H9 (cell line): ENCODE results near the gene OR9G1. TPM values are rescaled to one million over a fixed set of nuclear protein-coding genes. Genes with fewer than 3 reads are reported as not detected.

Source experiments
- DNase-seq: peaks from one replicate; pipeline ENCODE4 v3.0.0-alpha.2; 2017
- H2AFZ ChIP-seq: one replicate; pipeline ENCODE4 v1.6.1; 2013; ENCODE audit warnings: mild to moderate bottlenecking, low read length, control low read depth, moderate library complexity
- H2AK5ac ChIP-seq: 2 replicates; pipeline ENCODE4 v1.6.1; 2013; ENCODE audit warnings: low read length, control low read depth, mixed read lengths; ENCODE audit not compliant: insufficient read length
- H2BK120ac ChIP-seq: one replicate; pipeline ENCODE4 v1.6.1; 2013; ENCODE audit warnings: low read depth, mild to moderate bottlenecking, low read length, control low read depth, inconsistent platforms; ENCODE audit not compliant: poor library complexity, severe bottlenecking
- H2BK12ac ChIP-seq: 2 replicates; pipeline ENCODE4 v1.6.1; 2013; ENCODE audit warnings: low read length, control low read depth, mixed read lengths, low read depth; ENCODE audit not compliant: insufficient read length
- H2BK15ac ChIP-seq: 2 replicates; pipeline ENCODE4 v1.6.1; 2013; ENCODE audit warnings: low read depth, low read length, control low read depth
- H2BK20ac ChIP-seq: one replicate; pipeline ENCODE4 v1.6.1; 2013; ENCODE audit warnings: low read depth, mild to moderate bottlenecking, low read length, control low read depth, inconsistent platforms; ENCODE audit not compliant: poor library complexity, severe bottlenecking
- H2BK5ac ChIP-seq: 2 replicates; pipeline ENCODE4 v1.6.1; 2013; ENCODE audit warnings: low read length, control low read depth, mixed read lengths; ENCODE audit not compliant: insufficient read length
- H3K14ac ChIP-seq: 2 replicates; pipeline ENCODE4 v1.6.1; 2013; ENCODE audit warnings: low read length, control low read depth; ENCODE audit not compliant: insufficient read depth
- H3K18ac ChIP-seq: 2 replicates; pipeline ENCODE4 v1.6.1; 2013; ENCODE audit warnings: low read depth, mild to moderate bottlenecking, mixed read lengths, low read length, control low read depth; ENCODE audit not compliant: insufficient read length
- H3K23ac ChIP-seq: 2 replicates; pipeline ENCODE4 v1.6.1; 2013; ENCODE audit warnings: low read length, control low read depth, mixed read lengths, low read depth; ENCODE audit not compliant: insufficient read length
- H3K23me2 ChIP-seq: 2 replicates; pipeline ENCODE4 v1.6.1; 2013; ENCODE audit warnings: low read depth, mild to moderate bottlenecking, mixed read lengths, low read length, control low read depth; ENCODE audit not compliant: insufficient read length, poor library complexity, severe bottlenecking
- H3K27ac ChIP-seq: 2 replicates; pipeline ENCODE4 v1.5.1; 2013; ENCODE audit warnings: low read length, control low read depth, mixed read lengths, low read depth; ENCODE audit not compliant: insufficient read length
- H3K27me3 ChIP-seq: 2 replicates; pipeline ENCODE4 v1.6.1; 2013; ENCODE audit warnings: low read length, control low read depth, inconsistent platforms; ENCODE audit not compliant: insufficient read depth
- H3K4ac ChIP-seq: 2 replicates; pipeline ENCODE4 v1.6.1; 2013; ENCODE audit warnings: low read depth, mild to moderate bottlenecking, control low read depth, inconsistent platforms, low read length, moderate library complexity
- H3K4me1 ChIP-seq: 2 replicates; pipeline ENCODE4 v1.6.1; 2013; ENCODE audit warnings: low read length, control low read depth, inconsistent platforms; ENCODE audit not compliant: insufficient read depth
- H3K4me2 ChIP-seq: 2 replicates; pipeline ENCODE4 v1.6.1; 2013; ENCODE audit warnings: low read length, control low read depth, mixed read lengths; ENCODE audit not compliant: insufficient read length, insufficient read depth
- H3K56ac ChIP-seq: 2 replicates; pipeline ENCODE4 v1.6.1; 2013; ENCODE audit warnings: low read depth, mild to moderate bottlenecking, mixed read lengths, low read length, control low read depth; ENCODE audit not compliant: insufficient read length
- H3K79me1 ChIP-seq: 2 replicates; pipeline ENCODE4 v1.6.1; 2013; ENCODE audit warnings: low read depth, mild to moderate bottlenecking, moderate library complexity, low read length, control low read depth, inconsistent platforms; ENCODE audit not compliant: insufficient read depth, poor library complexity, severe bottlenecking
- H3K79me2 ChIP-seq: 2 replicates; pipeline ENCODE4 v1.6.1; 2013; ENCODE audit warnings: low read length, control low read depth, inconsistent platforms; ENCODE audit not compliant: insufficient read depth
- H3K9ac ChIP-seq: 2 replicates; pipeline ENCODE4 v1.6.1; 2013; ENCODE audit warnings: low read length, control low read depth, mixed read lengths; ENCODE audit not compliant: insufficient read length; ENCODE audit errors: extremely low read depth
- H3K9me3 ChIP-seq: one replicate; pipeline ENCODE4 v1.6.1; 2013; ENCODE audit warnings: low read depth, low read length, inconsistent platforms; ENCODE audit not compliant: control insufficient read depth
- H3T11ph ChIP-seq: one replicate; pipeline ENCODE4 v1.6.1; 2013; ENCODE audit warnings: mild to moderate bottlenecking, low read length, control low read depth, inconsistent platforms
- H4K20me1 ChIP-seq: one replicate; pipeline ENCODE4 v1.6.1; 2013; ENCODE audit not compliant: control insufficient read depth, insufficient read length, insufficient read depth
- H4K5ac ChIP-seq: 2 replicates; pipeline ENCODE4 v1.6.1; 2013; ENCODE audit warnings: low read depth, mild to moderate bottlenecking, mixed read lengths, low read length, control low read depth; ENCODE audit not compliant: insufficient read length
- H4K8ac ChIP-seq: replicated peaks from 2 replicates; pipeline ENCODE4 v1.6.1; 2013; ENCODE audit warnings: low read length, control low read depth, mixed read lengths, low read depth; ENCODE audit not compliant: insufficient read length
- H4K91ac ChIP-seq: 2 replicates; pipeline ENCODE4 v1.6.1; 2013; ENCODE audit warnings: low read depth, mild to moderate bottlenecking, moderate library complexity, mixed read lengths, low read length, control low read depth; ENCODE audit not compliant: insufficient read length
- H3K27ac Mint-ChIP-seq, 3 experiments: 2 replicates in 2 of 3; 3 replicates in 1 of 3; pipeline ENCODE4 v1.8.0; 2020 to 2021; ENCODE audit warnings: mixed read lengths in 3 of 3, mild to moderate bottlenecking in 1 of 3, moderate library complexity in 1 of 3
- H3K27me3 Mint-ChIP-seq: 2 replicates; pipeline ENCODE4 v1.8.0; 2021; ENCODE audit warnings: low read depth, mild to moderate bottlenecking, moderate library complexity, mixed read lengths
- H3K36me3 Mint-ChIP-seq, 3 experiments: 2 replicates in 2 of 3; 3 replicates in 1 of 3; pipeline ENCODE4 v1.8.0; 2020 to 2021; ENCODE audit warnings: low read depth in 3 of 3, mixed read lengths in 3 of 3; ENCODE audit not compliant: insufficient read depth in 1 of 3
- H3K4me1 Mint-ChIP-seq, 2 experiments: 2 replicates each; pipeline ENCODE4 v1.8.0; 2020; ENCODE audit warnings: mixed read lengths in 2 of 2
- H3K4me3 Mint-ChIP-seq, 2 experiments: 2 replicates in 1 of 2; 3 replicates in 1 of 2; pipeline ENCODE4 v1.8.0; 2020 to 2021; ENCODE audit warnings: mild to moderate bottlenecking in 2 of 2, mixed read lengths in 2 of 2, moderate library complexity in 1 of 2
- H3K9me3 Mint-ChIP-seq, 2 experiments: 2 replicates in 1 of 2; 3 replicates in 1 of 2; pipeline ENCODE4 v1.8.0; 2020; ENCODE audit warnings: mild to moderate bottlenecking in 2 of 2, mixed read lengths in 2 of 2, moderate library complexity in 1 of 2
- CTCF ChIP-seq: fragments of 200-600 bp; sonication (generic); conservative IDR thresholded peaks from 3 replicates; pipeline ENCODE4 v1.8.0; 2021; ENCODE audit warnings: antibody characterized with exemption, mild to moderate bottlenecking
- WGBS: extraction: QIAGEN DNeasy Blood & Tissue Kit; methylation state at CpG from one replicate; pipeline ENCODE4 v1.1.7; 2013; ENCODE audit warnings: missing lambda C conversion rate, low lambda C conversion rate, mixed read lengths; ENCODE audit not compliant: insufficient read length; ENCODE audit errors: extremely low coverage; 5-methylcytosine and 5-hydroxymethylcytosine counted together
- total RNA-seq: library from RNA; stranded (reverse); gene quantifications from 2 replicates; pipeline ENCODE4 v1.2.1, GENCODE V29; 2021

OR9G1 gene
- total RNA-seq, 1 experiment from 2014 or later, result not detected

GRCh38 chr11:56720513-56720912 lies 21.6 kb downstream of the OR9G1 start:
- H3K4me1 Mint-ChIP-seq, result no peaks in the 10 kb centered on the region
- no peak overlapping the region for H3T11ph ChIP-seq
- H4K5ac ChIP-seq, result no peak overlapping the region
- no peak overlapping the region for H4K91ac ChIP-seq
- no peaks in the 10 kb centered on the region for H3K23me2 ChIP-seq
- H3K56ac ChIP-seq, result no peak overlapping the region
- H3K27me3 ChIP-seq, result no peaks in the 10 kb centered on the region
- no peak overlapping the region for H3K27ac ChIP-seq
- H2BK120ac ChIP-seq, result no peak overlapping the region
- no peaks in the 10 kb centered on the region for H3K9me3 ChIP-seq
- no peak overlapping the region for H2AFZ ChIP-seq
- H3K27me3 Mint-ChIP-seq, result no peaks in the 10 kb centered on the region
- no peaks in the 10 kb centered on the region for H3K9me3 Mint-ChIP-seq
- H3K4me2 ChIP-seq, result no peak overlapping the region
- no peak overlapping the region for H3K18ac ChIP-seq
- no peak overlapping the region for H3K14ac ChIP-seq
- H3K23ac ChIP-seq, result no peak overlapping the region
- no peaks in the 10 kb centered on the region for H3K79me2 ChIP-seq
- no peaks in the 10 kb centered on the region for H3K36me3 Mint-ChIP-seq
- no peak overlapping the region for H3K4me3 Mint-ChIP-seq
- no CpG with 5 or more reads among the region's 4 CpGs for WGBS
- no peak overlapping the region for H2BK20ac ChIP-seq
- no peak overlapping the region for H3K27ac Mint-ChIP-seq
- H2AK5ac ChIP-seq, result no peak overlapping the region
- H2BK12ac ChIP-seq, result no peak overlapping the region
- no peak overlapping the region for H3K9ac ChIP-seq
- no peak for DNase-seq
- no peak overlapping the region for H3K4ac ChIP-seq
- no peak overlapping the region for H2BK15ac ChIP-seq
- no peak overlapping the region for H2BK5ac ChIP-seq
- H4K8ac ChIP-seq, result no peak overlapping the region
- no peaks in the 10 kb centered on the region for H4K20me1 ChIP-seq
- H3K4me1 ChIP-seq, result no peaks in the 10 kb centered on the region
- no peaks in the 10 kb centered on the region for H3K79me1 ChIP-seq
- TF ChIP-seq CTCF, result no peak
